Thyroid gland (tissue), 4 donors: ENCODE measurements around the gene MAD1L1. TPM values are rescaled to one million over a fixed set of nuclear protein-coding genes. Genes with fewer than 3 reads are reported as not detected.
A peak's percentile ranks its signal among the peaks of the same experiment; 100 is the strongest.

ENCODE experiments used
- DNase-seq, 2 donors: peaks; one replicate each; pipeline ENCODE4 v3.0.0-alpha.2; 2019
- H3K27ac ChIP-seq, 3 donors: fragments of 200-600 bp; sonication (generic); 1 replicate in 2 of 3; 2 replicates in 1 of 3; pipeline ENCODE4 v1.5.1; 2016 to 2019; ENCODE audit warnings: mild to moderate bottlenecking in 1 of 3, moderate library complexity in 1 of 3
- H3K27me3 ChIP-seq: fragments of 200-600 bp; sonication (generic); one replicate; pipeline ENCODE4 v1.5.1; 2019
- H3K36me3 ChIP-seq, 2 donors: fragments of 200-600 bp; sonication (generic); one replicate each; pipeline ENCODE4 v1.5.1; 2016 to 2019
- H3K4me1 ChIP-seq, 2 donors: fragments of 200-600 bp; sonication (generic); one replicate each; pipeline ENCODE4 v1.5.1; 2017 to 2019
- H3K4me3 ChIP-seq, 3 donors: fragments of 200-600 bp; sonication (generic); replicated peaks in 1 of 3; 1 replicate in 2 of 3; 2 replicates in 1 of 3; pipeline ENCODE4 v1.5.1; 2016; ENCODE audit warnings: mild to moderate bottlenecking in 1 of 3
- H3K9me3 ChIP-seq: fragments of 200-600 bp; sonication (generic); one replicate; pipeline ENCODE4 v1.5.1; 2017
- CTCF ChIP-seq, 6 experiments: fragments of 200-600 bp in 3 of 6; fragments of 450-650 bp in 3 of 6; sonication (generic) in 3 of 6; IDR thresholded peaks; one replicate each; pipeline ENCODE4 v1.5.1; 2016 to 2019; ENCODE audit warnings: antibody characterized with exemption in 6 of 6, mild to moderate bottlenecking in 2 of 6, inconsistent platforms in 1 of 6, moderate library complexity in 1 of 6
- POLR2A ChIP-seq, 2 donors: fragments of 450-650 bp; IDR thresholded peaks; one replicate each; pipeline ENCODE4 v1.6.1; 2017; ENCODE audit warnings: antibody characterized with exemption in 2 of 2, mild to moderate bottlenecking in 2 of 2, moderate library complexity in 1 of 2
- WGBS, 2 donors: methylation state at CpG; one replicate each; pipeline ENCODE4 v1.1.5; 2017; 5-methylcytosine and 5-hydroxymethylcytosine counted together
- intact Hi-C: fragments of 100-400 bp; cut with DNase I; formaldehyde crosslinking; loops from one replicate; pipeline ENCODE4 v1.15.1; 2023
- total RNA-seq, 4 donors: library from RNA; depleted of rRNA; stranded (reverse); fragments of >200 nt; gene quantifications; one replicate each; pipeline ENCODE4 v1.2.3, GENCODE V29; 2016

Gene MAD1L1
- total RNA-seq, 4 donors from 2014 or later, result 27.4 to 38.6 (median 33.9) TPM

DNA sequence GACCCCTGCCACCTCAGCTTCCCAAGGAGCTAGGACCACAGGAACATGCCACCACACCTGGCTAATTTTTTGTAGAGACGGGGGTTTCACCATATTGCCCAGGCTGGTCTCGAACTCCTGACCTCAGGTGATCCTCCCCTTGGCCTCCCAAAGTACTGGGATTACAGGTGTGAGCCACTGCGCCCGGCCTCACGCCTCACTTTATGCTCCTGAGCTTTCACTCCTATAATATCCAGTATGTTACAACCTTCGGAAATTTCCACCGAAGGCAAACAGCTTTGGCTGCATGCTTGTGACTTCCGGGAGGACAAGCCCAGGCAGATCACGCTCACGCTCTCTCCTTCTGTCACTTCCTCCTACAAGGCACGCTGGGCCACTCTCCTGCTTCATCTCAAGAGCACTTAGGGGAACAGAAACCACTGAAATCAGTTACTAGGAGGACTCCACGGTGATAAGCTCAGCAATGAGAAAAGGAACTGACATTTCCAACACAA, 4.4 kb upstream of the MAD1L1 start:
- Histone ChIP-seq H3K9me3 (no peaks in the 10 kb centered on the region), H3K27me3 (no peaks in the 10 kb centered on the region), H3K27ac (no peak overlapping the region), H3K4me3 (no peak overlapping the region), H3K4me1 (peaks cover 13 to 15% of the 10 kb centered on the region in 2 donors), H3K36me3 (peaks cover 23 to 31% of the 10 kb centered on the region in 2 donors)
- no peak for DNase-seq
- 80 to 86% methylated on average over 12 of the region's 12 CpGs for WGBS, 2 donors
- no peak for TF ChIP-seq POLR2A (IDR thresholded peaks at IDR 0.05)
- TF ChIP-seq CTCF (IDR thresholded peaks at IDR 0.05), result no peak
- intact Hi-C loops, result no loop called here

- WGBS, 2 donors, result 84 to 86% methylated on average over 3 of the region's 3 CpGs
- intact Hi-C loops, result no loop called here
- H3K36me3 ChIP-seq, result peaks cover 17 to 27% of the 10 kb centered on the region in 2 donors
Measured at GRCh38 chr7:2233926-2234325, 1.2 kb upstream of the MAD1L1 start.

DNA sequence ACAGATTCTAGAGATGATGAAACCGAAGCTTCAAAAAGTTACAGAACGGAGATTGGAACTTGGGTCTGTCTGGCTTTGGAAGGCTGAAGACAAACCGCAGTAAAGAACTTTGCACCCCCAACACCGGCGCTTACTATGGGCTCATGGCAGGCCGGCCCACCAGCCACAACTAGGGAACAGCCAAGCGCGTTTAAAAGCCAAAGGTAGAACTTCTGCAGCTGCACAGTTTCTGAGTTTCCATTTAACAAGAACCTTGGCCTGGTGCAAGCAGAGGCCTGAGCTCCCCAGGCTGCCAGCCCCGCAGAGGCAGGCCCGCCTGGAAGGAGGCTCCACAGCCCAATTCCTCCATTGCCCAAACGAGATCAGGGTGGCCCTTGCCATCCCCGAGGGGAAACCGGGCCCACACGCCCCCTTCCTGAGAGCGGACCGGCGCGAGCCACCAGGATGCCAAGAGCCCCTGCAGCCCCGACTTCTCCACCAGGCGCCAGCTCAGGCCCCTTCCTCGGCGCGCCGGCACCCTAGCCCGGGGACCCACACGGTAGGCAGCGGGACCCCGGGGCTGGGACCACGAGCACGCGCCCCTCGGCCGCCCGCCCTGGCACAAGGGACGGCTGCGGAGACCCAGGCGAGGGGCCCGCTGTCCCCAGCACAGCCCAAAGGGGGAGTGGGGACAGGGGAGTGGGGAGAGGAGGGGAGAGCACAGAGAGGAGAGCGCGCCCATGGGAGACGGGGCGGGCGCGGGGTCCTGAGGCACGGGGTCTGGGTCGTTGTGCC, 566 bp downstream of the MAD1L1 start:
- no peak for DNase-seq
- Histone ChIP-seq H3K36me3 (peaks cover 10 to 16% of the 10 kb centered on the region in 2 donors), H3K27ac (peak overlapping the region in 2 of 3 donors; percentile 57 to 68), H3K9me3 (no peaks in the 10 kb centered on the region), H3K4me3 (peak overlapping the region; percentile 7 to 100 (median 81)), H3K4me1 (peaks cover 17 to 18% of the 10 kb centered on the region in 2 donors), H3K27me3 (no peaks in the 10 kb centered on the region)
- intact Hi-C loops, result no loop called here
- WGBS, 2 donors, result 6 to 9% methylated on average over 8 to 13 of the region's 46 CpGs
- no peak for TF ChIP-seq CTCF (IDR thresholded peaks at IDR 0.05)
- TF ChIP-seq POLR2A (IDR thresholded peaks at IDR 0.05), result no peak

More at GRCh38 chr7:2233926-2234325, 1.2 kb upstream of the MAD1L1 start:
- Histone ChIP-seq H3K4me3 (no peak overlapping the region), H3K9me3 (no peaks in the 10 kb centered on the region), H3K27me3 (no peaks in the 10 kb centered on the region), H3K27ac (no peak overlapping the region), H3K4me1 (peaks cover 17 to 18% of the 10 kb centered on the region in 2 donors)
- no peak for DNase-seq
- TF ChIP-seq CTCF (IDR thresholded peaks at IDR 0.05), result no peak
- TF ChIP-seq POLR2A (IDR thresholded peaks at IDR 0.05), result no peak

- 91 to 95% methylated on average over 9 of the region's 9 CpGs for WGBS, 2 donors
- intact Hi-C loops, result no loop called here
Measured at GRCh38 chr7:2230882-2231281, 1.9 kb downstream of the MAD1L1 start.

More at GRCh38 chr7:2230882-2231281, 1.9 kb downstream of the MAD1L1 start:
- DNase-seq, result no peak
- Histone ChIP-seq H3K9me3 (no peaks in the 10 kb centered on the region), H3K27me3 (no peaks in the 10 kb centered on the region), H3K36me3 (peaks cover 9 to 10% of the 10 kb centered on the region in 2 donors), H3K4me1 (peaks cover 22 to 26% of the 10 kb centered on the region in 2 donors), H3K27ac (no peak overlapping the region), H3K4me3 (no peak overlapping the region)
- no peak for TF ChIP-seq CTCF (IDR thresholded peaks at IDR 0.05)
- TF ChIP-seq POLR2A (IDR thresholded peaks at IDR 0.05), result no peak
